ENCODE measurements around the gene CDH1. TPM values are rescaled to one million over a fixed set of nuclear protein-coding genes. Genes with fewer than 3 reads are reported as not detected.

CDH1 gene
- polyA plus RNA-seq, 1 experiment: 0.06 TPM

Small RNAs within 50 kb of the gene (small RNA-seq; reads per million reads assigned to genes)
- gene RNA5SP429 (ENCODE audit: insufficient read length, low read depth): 1.1 reads per million

Other genes with a start within 250 kb of the CDH1 start
- gene ZFP90, start 198.0 kb upstream of the CDH1 start, polyA plus RNA-seq (2011; rRNA removed): 21.4 and 25.2 TPM in 2 replicates
- gene CDH3, start 92.0 kb upstream of the CDH1 start, polyA plus RNA-seq (2011; rRNA removed): not detected in 2 replicates
- 11.6 and 16.2 TPM in 2 replicates for gene TANGO6, start 106.2 kb downstream of the CDH1 start, polyA plus RNA-seq (2011; rRNA removed)